Measurements from ENCODE around the gene SMAD2.
"Not testable (repeated sequence)": the region's sequence is repeated elsewhere in the genome, so short reads cannot be mapped to it uniquely, and the experiment has no call there.

SMAD2 gene

DNA sequence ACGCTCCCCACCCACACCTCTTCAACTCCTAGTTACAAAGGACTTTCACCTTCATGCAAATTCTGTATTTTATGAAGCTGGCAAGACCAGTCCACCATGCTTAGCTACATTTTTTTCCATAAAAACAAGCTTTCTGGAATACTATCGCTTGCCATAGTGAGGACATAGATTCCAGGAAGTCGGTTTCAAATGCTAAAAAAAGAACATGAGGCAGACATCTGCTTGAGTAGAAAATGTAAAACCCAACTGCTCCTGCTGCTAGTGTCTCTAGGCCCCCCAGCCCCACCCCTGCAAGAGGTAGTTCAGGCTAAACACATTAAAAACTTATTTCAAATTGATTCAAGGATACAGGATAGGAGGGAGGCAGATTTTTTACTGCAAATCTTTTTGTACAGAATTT, 148.9 kb downstream of the SMAD2 start:
- DNase-seq, result no peak

DNA sequence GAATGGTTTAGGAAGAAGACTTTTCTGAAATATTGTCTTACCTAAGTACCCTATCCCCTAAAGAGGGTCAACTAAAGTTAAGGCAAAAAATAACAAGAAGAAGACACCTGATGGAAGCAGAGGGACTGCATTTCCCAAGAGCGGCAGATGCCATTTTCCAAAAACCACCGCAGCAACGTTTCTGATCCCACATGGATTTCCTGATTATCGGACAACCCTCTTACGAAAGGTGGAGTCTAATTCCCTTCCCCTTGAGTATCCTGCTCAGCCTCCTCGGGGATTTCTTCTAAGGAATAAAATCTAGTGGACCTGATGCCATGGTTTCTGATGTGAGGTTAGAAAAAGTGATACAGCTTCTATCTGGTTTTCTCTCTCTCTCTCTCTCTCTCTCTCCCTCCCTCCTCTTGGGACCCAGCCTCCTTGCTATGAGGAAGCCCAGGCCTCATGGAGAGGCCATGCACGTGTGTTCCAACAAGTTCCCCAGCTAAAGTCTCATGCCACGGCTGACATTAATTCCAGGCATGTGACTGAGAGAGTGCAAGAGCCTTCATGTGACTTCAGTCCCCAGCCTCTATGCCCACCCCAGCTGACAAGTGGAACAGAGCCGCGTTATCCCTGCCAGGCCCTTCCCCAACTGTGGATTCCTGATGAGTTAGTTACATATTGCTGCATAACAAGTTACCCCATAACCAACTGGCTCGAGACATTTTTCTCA, 150.3 kb downstream of the SMAD2 start:
- no peak for DNase-seq

DNA sequence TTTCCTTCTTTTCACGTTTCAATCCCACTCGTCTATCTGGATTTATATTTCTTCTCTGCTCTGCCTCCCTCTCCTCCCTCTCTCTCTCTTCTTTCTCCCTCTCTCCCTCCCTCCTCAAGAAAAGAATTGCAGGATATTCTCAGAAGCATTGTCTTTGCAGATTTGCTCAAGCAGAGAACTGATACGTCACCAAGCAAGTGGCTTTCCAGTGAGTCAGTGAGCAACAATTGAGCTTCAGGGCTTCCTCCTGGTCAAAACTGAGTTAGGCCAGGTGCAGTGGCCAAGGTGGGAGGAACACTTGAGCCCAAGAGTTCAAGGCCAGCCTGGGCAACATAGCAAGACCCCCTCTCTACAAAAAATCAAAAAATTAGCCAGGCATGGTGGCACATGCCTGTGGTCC, 151.1 kb downstream of the SMAD2 start:
- no peak for DNase-seq

DNA sequence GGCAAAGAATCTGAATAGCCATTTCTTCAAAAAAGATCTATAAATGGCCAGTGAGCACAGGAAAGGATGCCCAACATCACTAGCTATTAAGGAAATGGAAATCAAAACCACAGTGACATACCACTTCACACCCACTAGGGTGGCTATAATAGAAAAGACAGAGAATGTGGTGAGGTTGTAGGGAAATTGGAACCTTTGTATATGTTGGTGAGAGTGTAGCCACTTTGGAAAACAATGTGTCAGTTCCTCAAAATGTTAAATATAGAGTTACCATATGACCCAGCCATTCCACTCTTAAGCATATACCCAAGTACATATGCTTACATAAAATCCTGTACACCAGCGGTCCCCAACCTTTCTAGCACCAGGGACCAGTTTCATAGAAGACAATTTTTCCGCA, 152.8 kb downstream of the SMAD2 start:
- DNase-seq, result no peak

DNA sequence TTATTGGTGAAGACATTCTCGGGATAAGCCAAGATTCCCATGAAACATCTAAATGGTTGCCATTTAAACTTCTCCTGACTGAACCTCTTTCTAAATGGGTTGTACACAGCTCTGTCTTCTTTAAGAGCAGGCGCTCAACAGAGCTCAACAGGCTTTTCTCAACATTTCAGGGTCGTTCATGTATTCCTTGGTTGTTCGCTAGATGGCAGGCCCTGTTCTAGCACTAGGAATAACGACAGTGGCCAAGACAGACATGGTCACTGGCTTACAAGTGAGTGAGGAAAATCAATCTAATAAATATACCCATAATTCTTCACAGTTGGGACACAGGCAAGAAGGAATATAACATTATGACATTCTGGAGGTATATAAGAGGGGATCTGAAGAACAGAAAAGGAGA, 154.5 kb downstream of the SMAD2 start:
- no peak for DNase-seq

DNA sequence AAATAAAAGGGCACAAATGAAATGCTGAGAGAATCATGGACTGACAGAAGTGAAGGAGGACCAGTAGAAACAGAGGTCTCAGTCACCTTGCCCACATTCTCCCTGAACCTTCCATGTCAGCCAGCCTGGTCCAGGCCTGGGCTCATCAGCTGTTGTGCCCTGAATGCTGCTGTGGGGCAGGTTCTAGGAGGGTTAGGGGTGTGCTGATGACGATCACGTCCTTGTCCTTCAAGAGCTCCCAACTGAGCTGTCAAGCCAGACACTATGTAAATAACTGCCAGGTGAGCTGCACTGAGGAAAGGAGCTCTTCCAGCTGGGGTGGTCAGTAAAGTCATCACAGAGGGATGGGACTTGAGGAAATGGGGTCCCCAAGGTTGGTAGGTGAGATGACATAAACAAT, 156.5 kb downstream of the SMAD2 start:
- DNase-seq, result no peak

DNA sequence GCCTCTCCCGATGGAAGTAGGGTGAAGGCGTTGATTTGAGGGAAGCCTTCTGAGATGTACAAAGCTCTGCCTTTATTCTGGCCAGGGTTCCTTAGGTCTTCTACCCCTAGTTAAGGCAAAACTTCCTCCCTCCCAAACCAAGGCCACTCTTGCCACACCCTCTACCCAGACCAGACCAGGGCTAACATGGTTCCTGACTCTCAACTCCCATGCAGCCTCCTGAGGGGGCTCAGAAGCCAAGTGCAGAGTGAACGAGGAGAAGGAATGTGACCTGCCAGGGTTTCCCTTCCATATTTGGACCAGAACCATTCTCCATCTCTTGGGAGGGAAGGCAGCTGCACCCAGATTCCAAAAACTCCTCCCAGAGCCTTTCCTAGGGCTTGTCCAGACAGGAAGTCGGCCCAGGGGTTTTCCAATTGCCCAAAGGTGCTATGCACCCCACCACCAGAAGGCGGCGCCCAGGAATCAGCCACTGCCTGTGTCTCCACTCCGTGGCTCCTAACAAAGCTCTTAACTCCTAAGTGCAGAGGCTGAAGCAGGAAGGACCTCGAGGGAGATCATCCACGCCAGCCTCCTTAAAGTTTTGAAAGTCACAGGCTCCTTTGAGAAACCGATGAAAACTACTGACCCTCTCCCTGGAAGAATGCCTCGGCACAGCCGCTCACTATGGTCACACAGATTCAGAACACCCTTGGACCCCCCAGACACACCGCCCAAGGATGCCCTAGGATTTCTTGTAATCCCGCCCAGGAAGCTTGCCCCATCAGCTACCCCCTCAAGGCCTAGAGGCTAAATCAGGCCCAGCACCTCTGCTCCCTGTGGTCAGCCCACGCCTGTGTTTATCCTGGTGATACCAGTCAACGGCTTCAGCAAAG, 157.8 kb downstream of the SMAD2 start:
- peak; percentile 37 to 53 for DNase-seq

DNA sequence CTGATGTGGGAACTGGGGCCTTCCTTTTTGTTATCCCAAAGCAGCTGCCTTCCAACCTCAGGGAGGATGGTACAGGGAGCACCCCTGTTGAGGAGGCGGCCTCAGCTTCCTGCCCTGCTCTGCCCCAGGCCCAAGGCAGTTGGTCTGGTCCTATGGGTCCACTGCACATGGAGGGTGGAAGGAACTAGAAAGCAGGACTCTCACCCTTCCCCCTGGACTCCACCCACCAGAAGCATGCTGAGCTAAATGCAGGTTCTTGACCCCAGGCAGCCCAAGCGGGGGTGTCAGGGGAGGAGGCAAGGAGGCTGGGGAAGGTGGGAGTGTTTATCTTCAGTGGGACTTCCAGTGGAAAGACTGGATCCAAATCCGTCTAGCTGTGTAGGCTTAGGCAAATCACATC, 158.5 kb downstream of the SMAD2 start:
- DNase-seq, result no peak

DNA sequence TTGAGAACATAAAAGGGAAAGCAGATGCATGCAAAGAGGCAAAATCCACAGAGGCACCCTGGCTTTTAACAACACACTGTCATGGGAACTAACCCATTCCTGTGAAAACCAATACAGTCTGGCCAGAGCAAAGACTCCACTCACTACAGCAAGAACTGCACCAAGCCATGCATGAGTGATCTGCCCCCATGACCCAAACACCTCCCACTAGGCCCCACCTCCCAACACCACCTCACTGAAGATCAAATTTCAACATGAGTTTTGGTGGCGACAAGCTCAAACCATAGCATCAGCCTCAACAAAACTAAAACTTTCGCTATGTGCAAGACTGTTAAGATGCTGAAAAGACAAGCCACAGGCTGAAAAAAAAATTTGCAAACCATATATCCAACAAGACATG, 162.8 kb downstream of the SMAD2 start:
- DNase-seq, result no peak

DNA sequence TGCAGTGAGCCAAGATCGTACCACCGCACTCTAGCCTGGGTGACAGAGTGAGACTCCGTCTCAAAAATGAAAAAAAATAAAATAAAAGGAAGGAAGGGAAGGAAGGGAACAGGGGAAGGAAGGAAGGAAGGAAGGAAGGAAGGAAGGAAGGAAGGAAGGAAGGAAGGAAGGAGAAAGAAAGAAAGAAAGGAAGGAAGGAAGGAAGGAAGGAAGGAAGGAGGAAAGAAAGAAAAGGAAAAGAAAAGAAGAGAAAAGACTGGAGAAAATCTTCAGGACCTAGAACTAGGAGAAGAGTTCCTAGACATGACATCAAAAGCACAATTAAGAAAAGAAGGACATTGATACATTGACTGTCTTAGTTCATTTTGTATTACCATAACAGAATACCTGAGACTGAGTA, 163.3 kb downstream of the SMAD2 start:
- DNase-seq, result not testable (repeated sequence)
